HG02763 (cell line): ENCODE results near the gene PSMA6.
A peak's percentile ranks its signal among the peaks of the same experiment; 100 is the strongest.
"Not testable (repeated sequence)": the region's sequence is repeated elsewhere in the genome, so short reads cannot be mapped to it uniquely, and the experiment has no call there.

Experiments used
- ATAC-seq: cut with Tn5 transposase; IDR thresholded peaks from one replicate; pipeline ENCODE4 v1.9.1; 2021; ENCODE audit warnings: mild to moderate bottlenecking, moderate library complexity; ENCODE audit not compliant: unreplicated experiment

PSMA6 gene

GRCh38 chr14:35319509-35319908 is 27.3 kb downstream of the PSMA6 start:
- no peak for ATAC-seq

GRCh38 chr14:35320472-35320871 is 28.3 kb downstream of the PSMA6 start:
- no peak for ATAC-seq

GRCh38 chr14:35326375-35326774 is 34.2 kb downstream of the PSMA6 start:
- no peak for ATAC-seq

- no peak for ATAC-seq
These were observed 39.7 kb downstream of the PSMA6 start for GRCh38 chr14:35331605-35332516.

GRCh38 chr14:35332517-35333263 is 40.5 kb downstream of the PSMA6 start:
- ATAC-seq = no peak

GRCh38 chr14:35333264-35333730 is 41.1 kb downstream of the PSMA6 start:
- no peak for ATAC-seq

- no peak for ATAC-seq
These were observed 41.9 kb downstream of the PSMA6 start for GRCh38 chr14:35333797-35334743.

GRCh38 chr14:35335388-35336092 is 43.4 kb downstream of the PSMA6 start:
- ATAC-seq = no peak

- ATAC-seq = not testable (repeated sequence)
These were observed 44.0 kb downstream of the PSMA6 start for GRCh38 chr14:35336171-35336493.

GRCh38 chr14:35336494-35337268 is 44.5 kb downstream of the PSMA6 start:
- no peak for ATAC-seq

- ATAC-seq = no peak
These were observed 45.4 kb downstream of the PSMA6 start for GRCh38 chr14:35337269-35338255.

- no peak for ATAC-seq
These were observed 46.7 kb downstream of the PSMA6 start for GRCh38 chr14:35338731-35339405.

- peak; percentile 45 for ATAC-seq
These were observed 47.7 kb downstream of the PSMA6 start for GRCh38 chr14:35339761-35340406.

- no peak for ATAC-seq
These were observed 48.7 kb downstream of the PSMA6 start for GRCh38 chr14:35340616-35341453.

- ATAC-seq = no peak
These were observed 49.2 kb downstream of the PSMA6 start for GRCh38 chr14:35341454-35341750.

- no peak for ATAC-seq
These were observed 49.7 kb downstream of the PSMA6 start for GRCh38 chr14:35341751-35342488.
